DMS 273 (cell line): ENCODE measurements around the gene DIS3.
"Not testable (repeated sequence)": the region's sequence is repeated elsewhere in the genome, so short reads cannot be mapped to it uniquely, and the experiment has no call there.

Source experiments
- DNase-seq: peaks from one replicate; lab custom pipeline; 2025; ENCODE audit not compliant: unreplicated experiment; lab: John Stamatoyannopoulos, UW

DIS3 gene

DNA sequence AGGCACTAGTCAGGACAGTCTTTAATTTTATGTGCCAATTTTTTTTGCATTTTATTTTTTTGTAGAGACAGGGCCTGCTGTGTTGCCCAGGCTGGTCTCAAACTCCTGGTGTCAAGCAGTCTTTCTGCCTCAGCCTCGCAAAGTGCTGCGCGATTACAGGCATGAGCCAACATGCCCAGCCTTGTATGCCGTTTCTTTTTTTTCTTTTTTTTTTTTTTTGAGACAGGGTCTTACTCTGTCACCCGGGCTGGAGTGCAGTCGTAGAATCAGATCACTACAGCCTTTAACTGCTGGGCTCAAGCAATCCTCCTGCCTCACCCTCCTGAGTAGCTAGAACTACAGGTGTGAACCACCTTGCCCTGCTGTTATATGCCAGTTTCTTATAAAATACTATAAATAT lies 27.6 kb downstream of the DIS3 start:
- DNase-seq = no peak

DNA sequence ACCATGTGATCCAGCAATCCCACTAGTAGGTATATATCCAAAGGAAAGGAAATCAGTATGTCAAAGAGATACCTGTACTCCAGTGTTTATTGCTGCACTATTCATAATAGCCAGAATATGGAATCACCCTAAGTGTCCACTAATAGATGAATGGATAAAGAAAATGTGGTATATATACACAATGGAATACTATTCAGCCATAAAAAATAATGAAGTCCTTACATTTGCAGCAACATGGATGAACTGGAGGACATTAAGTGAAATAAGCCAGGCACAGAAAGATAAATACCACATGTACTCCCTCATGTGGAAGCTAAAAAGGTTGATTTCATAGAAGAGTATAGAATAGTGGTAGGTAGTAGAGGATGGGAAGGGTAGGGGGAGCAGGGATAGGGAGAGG lies 30.5 kb downstream of the DIS3 start:
- no peak for DNase-seq

- DNase-seq = no peak
These were observed 36.4 kb downstream of the DIS3 start for GRCh38 chr13:72745260-72745659.

DNA sequence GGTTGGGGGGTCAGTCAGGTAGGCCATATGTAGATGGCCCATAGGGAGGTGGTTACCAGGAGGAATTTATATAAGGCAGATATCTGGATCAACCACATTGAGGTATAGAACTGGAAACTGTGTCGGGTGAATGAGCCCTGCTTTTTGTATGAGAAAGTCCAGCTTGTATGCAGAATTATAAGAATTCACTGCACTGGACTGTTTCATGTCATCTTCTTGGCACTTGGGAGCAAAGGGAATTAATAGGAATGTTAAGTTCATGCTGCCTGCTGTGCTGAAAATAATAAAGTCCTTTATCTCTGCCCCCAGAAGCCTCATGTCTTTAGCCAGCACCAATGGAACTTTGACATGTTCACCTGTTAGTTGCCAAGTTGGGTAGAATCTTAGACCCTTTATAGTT lies 41.7 kb downstream of the DIS3 start:
- DNase-seq = no peak

DNA sequence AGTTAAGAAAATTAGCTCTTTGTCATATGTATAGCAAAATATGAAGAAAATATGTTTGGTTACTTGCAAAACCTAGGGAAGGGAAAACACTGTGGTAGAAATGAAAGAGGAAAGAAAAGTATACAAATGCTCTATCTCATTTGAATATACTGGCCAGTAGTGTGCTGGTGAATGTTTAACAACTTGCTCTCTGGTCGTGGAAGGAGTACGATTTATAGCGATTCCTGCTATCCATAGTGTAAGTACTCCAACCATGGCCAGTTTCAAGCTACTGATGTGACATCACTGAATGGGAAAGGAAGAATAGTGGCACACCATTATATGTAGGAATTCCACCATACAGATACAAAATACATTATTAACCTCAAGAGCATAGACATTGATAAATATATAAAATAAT lies 44.7 kb downstream of the DIS3 start:
- no peak for DNase-seq

- DNase-seq = no peak
These were observed 53.5 kb downstream of the DIS3 start for GRCh38 chr13:72728290-72728605.

DNA sequence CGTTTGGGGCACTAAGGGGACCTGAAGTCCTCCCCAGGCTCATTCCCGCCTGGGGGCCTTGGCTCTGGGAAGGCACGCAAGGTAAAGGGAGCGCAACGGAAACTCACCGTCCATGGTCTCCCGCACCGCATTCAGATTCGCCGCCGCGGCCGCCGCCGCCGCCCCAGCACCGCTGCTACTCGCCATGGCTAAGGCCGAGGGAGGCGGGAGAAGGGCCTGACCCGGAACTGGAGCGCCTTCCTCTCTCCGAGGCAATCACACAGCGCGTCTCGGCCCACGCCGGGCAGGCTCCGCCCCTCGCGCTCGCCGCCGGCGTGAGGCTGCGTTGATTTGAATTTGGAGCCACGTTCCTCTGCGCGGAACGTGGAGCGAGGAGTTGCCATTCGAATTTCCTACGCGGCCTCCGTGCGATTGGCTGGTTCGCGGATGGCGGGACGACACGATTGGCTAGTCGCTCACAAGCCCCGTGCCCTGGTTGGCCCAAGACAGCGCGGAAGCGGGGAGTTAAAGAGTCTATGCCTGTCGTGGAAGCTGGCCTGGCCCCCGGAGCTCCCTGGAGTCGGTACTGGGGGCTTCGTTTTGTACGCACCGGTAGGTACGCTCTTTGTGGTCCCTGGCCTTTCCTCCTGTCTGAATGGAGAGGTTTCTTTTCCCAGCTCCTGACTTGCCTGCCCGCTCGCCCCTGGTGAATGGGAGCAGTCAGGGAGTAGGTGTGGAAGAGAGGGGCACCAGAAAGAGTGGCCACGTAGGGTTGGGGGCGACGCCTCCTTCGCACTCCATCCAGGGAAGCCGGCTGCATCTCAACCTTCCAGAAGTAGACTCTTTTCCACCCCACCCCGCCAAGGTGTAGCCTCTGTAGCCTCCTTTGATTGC lies 54.0 kb downstream of the DIS3 start, which contains the start of the genes BORA and MZT1:
Gene BORA, plus strand, starts transcription at position 507 of the 873 bp plus-strand sequence. CDS start 1,018 bp downstream, outside the sequence.
Gene MZT1, minus strand, starts transcription at position 213 of the 873 bp plus-strand sequence. Its CDS starts 27 bp downstream, at position 186.
- DNase-seq = peak; percentile 97

- DNase-seq = peak; percentile 64
These were observed 54.8 kb downstream of the DIS3 start for GRCh38 chr13:72726726-72727416.

DNA sequence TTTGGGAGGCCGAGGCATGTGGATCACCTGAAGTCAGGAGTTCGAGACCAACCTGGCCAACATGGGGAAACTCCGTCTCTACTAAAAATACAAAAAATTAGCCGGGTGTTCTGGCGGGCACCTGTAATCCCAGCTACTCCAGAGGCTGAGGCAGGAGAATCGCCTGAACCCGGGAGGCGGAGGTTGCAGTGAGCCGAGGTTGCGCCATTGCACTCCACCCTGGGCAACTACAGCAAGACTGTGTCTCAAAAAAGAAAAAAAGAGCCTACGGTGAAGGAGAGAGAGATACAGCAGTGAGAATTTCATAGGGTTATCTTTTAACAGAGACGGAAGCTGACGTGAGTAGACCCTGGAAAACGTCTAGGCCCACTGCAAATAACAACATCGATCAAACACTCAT lies 55.5 kb downstream of the DIS3 start:
- DNase-seq = not testable (repeated sequence)

DNA sequence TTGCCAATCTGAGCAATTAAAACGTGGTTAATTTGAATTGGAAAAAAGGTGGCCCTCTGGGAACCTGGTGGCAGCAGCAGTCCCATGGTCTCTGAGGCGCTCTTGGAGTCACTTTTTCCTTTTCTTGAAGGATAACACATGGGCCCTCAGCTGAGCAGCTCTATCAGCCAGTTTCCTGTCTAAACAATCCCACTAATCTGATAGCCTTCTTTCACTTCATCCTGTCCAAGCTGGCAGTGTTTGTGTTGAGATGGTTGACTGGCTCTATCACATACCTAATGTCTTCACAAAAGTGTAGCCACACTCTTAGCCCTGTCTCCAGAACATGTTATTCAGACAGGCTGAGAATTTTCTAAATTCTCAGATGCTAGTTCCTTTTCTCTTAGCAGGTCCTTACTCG lies 64.9 kb downstream of the DIS3 start:
- DNase-seq = no peak
